Measurements from ENCODE around the gene ICA1. TPM values are rescaled to one million over a fixed set of nuclear protein-coding genes. Genes with fewer than 3 reads are reported as not detected.

Gene ICA1
- total RNA-seq, 1 experiment from 2014 or later = not detected

DNA sequence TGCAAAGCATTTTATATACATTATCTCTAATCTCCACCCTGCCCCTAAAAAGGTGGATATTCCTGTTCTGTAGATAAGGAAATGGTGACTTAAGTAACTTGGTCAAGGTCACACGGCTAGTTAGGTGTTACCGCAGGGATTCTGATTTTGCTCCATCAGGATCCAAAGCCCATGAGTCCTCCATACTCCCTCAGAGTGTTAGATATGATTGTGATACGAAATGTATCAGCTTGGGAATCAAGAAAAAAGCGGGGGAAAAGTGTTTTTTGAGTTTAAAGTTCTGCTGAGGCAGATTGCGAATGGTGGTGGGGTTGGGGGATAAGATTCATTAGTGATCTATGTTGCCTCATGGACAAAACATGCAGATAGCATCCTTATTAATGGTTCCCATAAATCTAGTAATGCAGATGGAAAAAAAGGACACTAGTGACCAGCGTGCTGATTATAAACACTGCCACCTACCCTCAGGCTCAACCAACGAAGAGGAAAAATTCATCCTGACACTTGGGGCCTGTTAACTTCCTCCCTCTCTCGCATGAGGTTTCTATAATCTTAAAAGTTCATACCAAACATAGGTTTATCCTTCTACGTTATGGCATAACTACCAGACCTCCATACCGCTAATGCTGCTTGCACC is 2.3 kb downstream of the ICA1 start:
- Histone ChIP-seq H3K27me3 (replicated peaks; ENCODE audit: insufficient read depth, low read depth, low read length, poor library complexity) (peaks cover 72% of the 10 kb centered on the region), H3K4me1 (ENCODE audit: insufficient read depth, low read length, poor library complexity, severe bottlenecking) (no peaks in the 10 kb centered on the region), H3K4me3 (ENCODE audit: low read depth, low read length, poor library complexity, severe bottlenecking) (no peak overlapping the region), H3K27ac (ENCODE audit: low read depth, low read length, poor library complexity, severe bottlenecking) (no peak overlapping the region), H3K9me3 (ENCODE audit: low read depth, low read length, poor library complexity, severe bottlenecking) (no peaks in the 10 kb centered on the region), H3K36me3 (ENCODE audit: insufficient read depth, low read length, poor library complexity, severe bottlenecking) (no peaks in the 10 kb centered on the region)
- TF ChIP-seq, protein P1, sequence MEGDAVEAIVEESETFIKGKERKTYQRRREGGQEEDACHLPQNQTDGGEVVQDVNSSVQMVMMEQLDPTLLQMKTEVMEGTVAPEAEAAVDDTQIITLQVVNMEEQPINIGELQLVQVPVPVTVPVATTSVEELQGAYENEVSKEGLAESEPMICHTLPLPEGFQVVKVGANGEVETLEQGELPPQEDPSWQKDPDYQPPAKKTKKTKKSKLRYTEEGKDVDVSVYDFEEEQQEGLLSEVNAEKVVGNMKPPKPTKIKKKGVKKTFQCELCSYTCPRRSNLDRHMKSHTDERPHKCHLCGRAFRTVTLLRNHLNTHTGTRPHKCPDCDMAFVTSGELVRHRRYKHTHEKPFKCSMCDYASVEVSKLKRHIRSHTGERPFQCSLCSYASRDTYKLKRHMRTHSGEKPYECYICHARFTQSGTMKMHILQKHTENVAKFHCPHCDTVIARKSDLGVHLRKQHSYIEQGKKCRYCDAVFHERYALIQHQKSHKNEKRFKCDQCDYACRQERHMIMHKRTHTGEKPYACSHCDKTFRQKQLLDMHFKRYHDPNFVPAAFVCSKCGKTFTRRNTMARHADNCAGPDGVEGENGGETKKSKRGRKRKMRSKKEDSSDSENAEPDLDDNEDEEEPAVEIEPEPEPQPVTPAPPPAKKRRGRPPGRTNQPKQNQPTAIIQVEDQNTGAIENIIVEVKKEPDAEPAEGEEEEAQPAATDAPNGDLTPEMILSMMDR (conservative IDR thresholded peaks at IDR 0.05; ENCODE audit: low read depth, low read length) = no peak
- TF ChIP-seq EZH2 (IDR thresholded peaks at IDR 0.05; ENCODE audit: borderline replicate concordance, low read depth, low read length, poor library complexity, severe bottlenecking) = peak; percentile 23
- ChIA-PET CTCF (no interaction called here), POLR2A (ENCODE audit: low non-redundant PET) (no interaction called here)
- intact Hi-C loops (cut with micrococcal nuclease; ENCODE audit: unreplicated experiment) = no loop called here
- BruUV-seq (replicated peaks) = no TSS peak
- DNase-seq (ENCODE audit: low spot score) = no peak

DNA sequence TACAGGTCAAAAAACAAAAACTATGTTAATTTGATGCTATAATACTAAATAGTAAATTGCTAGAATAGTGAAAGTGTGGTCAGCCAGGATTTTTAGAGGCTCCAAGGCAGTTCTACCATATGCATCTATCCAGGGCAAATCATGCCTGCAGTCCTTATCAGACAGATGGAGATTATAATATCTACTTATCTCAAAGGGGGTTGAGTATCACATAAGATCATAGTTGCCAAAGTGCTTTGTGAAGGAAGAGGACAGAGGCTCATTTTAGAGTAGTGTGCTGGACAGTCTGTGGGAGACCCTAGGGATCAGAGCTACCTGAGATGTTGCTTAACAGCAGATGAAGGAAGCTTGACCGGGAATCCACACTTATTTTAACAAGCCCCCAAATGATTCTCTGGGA is 3.2 kb downstream of the ICA1 start:
- intact Hi-C loops (cut with micrococcal nuclease; ENCODE audit: unreplicated experiment) = no loop called here

DNA sequence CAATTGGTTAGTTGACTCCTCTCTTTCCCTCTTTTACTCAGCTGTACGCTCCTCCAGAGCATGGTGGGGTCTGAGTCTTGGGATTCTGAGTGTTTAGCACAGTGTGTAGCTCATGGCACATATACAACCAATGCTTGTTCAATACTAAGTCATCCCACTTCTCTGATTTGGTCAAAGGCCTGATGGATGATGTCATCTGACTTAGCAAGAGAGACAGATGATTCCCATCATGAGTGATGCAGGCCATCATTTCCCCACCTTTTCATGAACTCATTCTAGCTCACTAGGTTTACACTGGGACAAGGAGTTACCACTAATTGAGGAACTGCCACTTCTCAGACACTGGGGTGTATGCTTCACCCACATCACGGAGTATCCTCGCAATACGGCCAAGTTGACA is 3.8 kb downstream of the ICA1 start:
- Histone ChIP-seq H3K9me3 (ENCODE audit: low read depth, low read length, poor library complexity, severe bottlenecking) (no peaks in the 10 kb centered on the region), H3K4me1 (ENCODE audit: insufficient read depth, low read length, poor library complexity, severe bottlenecking) (no peaks in the 10 kb centered on the region), H3K36me3 (ENCODE audit: insufficient read depth, low read length, poor library complexity, severe bottlenecking) (no peaks in the 10 kb centered on the region), H3K27ac (ENCODE audit: low read depth, low read length, poor library complexity, severe bottlenecking) (no peak overlapping the region), H3K4me3 (ENCODE audit: low read depth, low read length, poor library complexity, severe bottlenecking) (no peak overlapping the region), H3K27me3 (replicated peaks; ENCODE audit: insufficient read depth, low read depth, low read length, poor library complexity) (peaks cover 69% of the 10 kb centered on the region)
- no TSS peak for BruUV-seq (replicated peaks)
- DNase-seq (ENCODE audit: low spot score) = no peak
- ChIA-PET POLR2A (ENCODE audit: low non-redundant PET) (no interaction called here), CTCF (no interaction called here)
- intact Hi-C loops (cut with micrococcal nuclease; ENCODE audit: unreplicated experiment) = no loop called here
- TF ChIP-seq, protein P1 (conservative IDR thresholded peaks at IDR 0.05; ENCODE audit: low read depth, low read length) = no peak
- no peak for TF ChIP-seq EZH2 (IDR thresholded peaks at IDR 0.05; ENCODE audit: borderline replicate concordance, low read depth, low read length, poor library complexity, severe bottlenecking)

More for the DNA sequence above, 3.2 kb downstream of the ICA1 start:
- POLR2A ChIA-PET (ENCODE audit: low non-redundant PET) = no interaction called here
- Histone ChIP-seq H3K4me3 (ENCODE audit: low read depth, low read length, poor library complexity, severe bottlenecking) (no peak overlapping the region), H3K27me3 (replicated peaks; ENCODE audit: insufficient read depth, low read depth, low read length, poor library complexity) (peaks cover 70% of the 10 kb centered on the region), H3K9me3 (ENCODE audit: low read depth, low read length, poor library complexity, severe bottlenecking) (no peaks in the 10 kb centered on the region), H3K36me3 (ENCODE audit: insufficient read depth, low read length, poor library complexity, severe bottlenecking) (no peaks in the 10 kb centered on the region), H3K4me1 (ENCODE audit: insufficient read depth, low read length, poor library complexity, severe bottlenecking) (no peaks in the 10 kb centered on the region), H3K27ac (ENCODE audit: low read depth, low read length, poor library complexity, severe bottlenecking) (no peak overlapping the region)
- DNase-seq (ENCODE audit: low spot score) = no peak
- BruUV-seq (replicated peaks) = no TSS peak
- TF ChIP-seq, protein P1 (conservative IDR thresholded peaks at IDR 0.05; ENCODE audit: low read depth, low read length) = no peak
- TF ChIP-seq EZH2 (IDR thresholded peaks at IDR 0.05; ENCODE audit: borderline replicate concordance, low read depth, low read length, poor library complexity, severe bottlenecking) = no peak
- CTCF ChIA-PET = no interaction called here

Data from A673 (cell line).